ENCODE measurements around the gene SLC8A3.

SLC8A3 gene

DNA sequence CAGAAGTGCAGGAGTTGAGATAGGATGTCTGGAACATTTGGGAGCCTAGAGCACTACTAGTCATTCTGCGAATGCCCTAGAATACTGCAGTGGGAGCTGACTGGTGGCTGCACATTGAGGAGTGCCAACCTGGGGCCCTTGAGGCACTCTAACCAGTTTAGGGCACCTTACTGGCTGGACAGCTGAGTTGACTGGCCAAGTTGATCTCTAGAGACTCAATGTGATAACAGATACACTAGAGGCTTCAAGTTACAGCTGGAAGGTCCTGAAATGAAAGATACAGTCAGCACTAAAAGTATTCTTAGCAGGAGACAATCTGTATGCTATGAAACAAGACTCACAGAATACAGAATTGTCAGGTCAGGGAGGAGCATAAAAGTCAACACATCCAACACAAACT is 8.0 kb downstream of the SLC8A3 start:
- peaks cover under 1% of the 10 kb centered on the region for H3K27me3 ChIP-seq
- no peaks in the 10 kb centered on the region for H3K9me3 ChIP-seq
- no peak overlapping the region for H3K4me3 ChIP-seq (ENCODE audit: low read depth, low read length)
- no peak for DNase-seq
- H3K4me1 ChIP-seq = no peaks in the 10 kb centered on the region
- no peak for TF ChIP-seq CTCF (IDR thresholded peaks at IDR 0.05; ENCODE audit: low read depth, low read length)
- H3K36me3 ChIP-seq = no peaks in the 10 kb centered on the region

DNA sequence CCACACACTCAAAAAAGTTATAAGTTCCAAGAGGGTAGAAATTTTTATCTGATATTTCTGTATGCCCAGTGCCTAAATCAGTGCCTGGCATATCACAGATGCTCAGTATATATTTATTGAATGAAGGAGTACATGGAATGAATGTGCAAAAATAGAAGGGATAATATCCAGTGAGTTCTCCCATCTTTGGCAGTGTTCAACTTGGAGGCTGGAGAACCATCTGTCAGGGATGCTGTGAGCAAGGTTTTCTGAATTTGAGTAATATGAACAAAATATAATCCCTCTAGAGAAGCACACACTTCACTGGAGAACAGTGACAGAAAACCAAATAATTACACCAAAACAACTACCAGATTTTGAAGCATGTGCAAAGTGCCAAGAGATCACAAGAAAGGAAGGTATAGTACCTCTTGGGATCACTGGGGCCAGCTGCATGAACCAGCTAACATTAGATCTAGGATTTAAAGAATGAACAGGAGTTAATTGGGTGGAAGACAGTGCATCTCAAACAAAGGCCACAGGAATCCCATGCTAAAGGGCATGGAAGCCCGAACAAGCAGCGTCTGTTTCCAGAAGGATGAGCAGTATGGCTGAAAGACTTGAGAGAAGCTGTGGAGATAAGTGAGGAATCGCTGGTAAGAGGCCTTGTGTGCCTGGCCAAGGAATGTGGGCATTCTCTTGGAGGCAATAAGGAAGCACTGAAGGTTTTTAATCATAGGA is 11.5 kb downstream of the SLC8A3 start:
- TF ChIP-seq CTCF (IDR thresholded peaks at IDR 0.05; ENCODE audit: low read depth, low read length) = no peak
- Histone ChIP-seq H3K9me3 (no peaks in the 10 kb centered on the region), H3K4me3 (ENCODE audit: low read depth, low read length) (no peak overlapping the region), H3K4me1 (no peaks in the 10 kb centered on the region), H3K36me3 (no peaks in the 10 kb centered on the region), H3K27me3 (no peaks in the 10 kb centered on the region)
- DNase-seq = no peak

DNA sequence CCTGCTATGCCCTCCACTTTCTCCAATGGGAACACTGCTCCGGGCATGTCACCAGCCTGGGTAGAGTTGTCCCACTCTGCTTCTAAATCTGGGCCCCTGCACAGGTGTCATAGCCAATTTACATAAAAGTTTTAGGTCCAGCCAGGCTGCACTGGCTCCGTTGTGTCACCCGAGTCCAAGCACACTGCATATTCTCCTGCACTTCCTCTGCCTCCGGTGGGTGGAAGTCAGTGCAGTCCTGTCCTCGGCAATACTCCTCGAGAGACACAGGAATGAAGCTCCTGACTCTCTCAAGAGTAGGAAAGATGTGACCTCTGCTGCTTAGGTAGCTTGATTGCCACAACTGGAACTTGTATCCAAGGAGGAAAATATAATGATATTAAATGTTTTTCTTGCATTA is 15.2 kb downstream of the SLC8A3 start:
- Histone ChIP-seq H3K27me3 (no peaks in the 10 kb centered on the region), H3K36me3 (no peaks in the 10 kb centered on the region)

DNA sequence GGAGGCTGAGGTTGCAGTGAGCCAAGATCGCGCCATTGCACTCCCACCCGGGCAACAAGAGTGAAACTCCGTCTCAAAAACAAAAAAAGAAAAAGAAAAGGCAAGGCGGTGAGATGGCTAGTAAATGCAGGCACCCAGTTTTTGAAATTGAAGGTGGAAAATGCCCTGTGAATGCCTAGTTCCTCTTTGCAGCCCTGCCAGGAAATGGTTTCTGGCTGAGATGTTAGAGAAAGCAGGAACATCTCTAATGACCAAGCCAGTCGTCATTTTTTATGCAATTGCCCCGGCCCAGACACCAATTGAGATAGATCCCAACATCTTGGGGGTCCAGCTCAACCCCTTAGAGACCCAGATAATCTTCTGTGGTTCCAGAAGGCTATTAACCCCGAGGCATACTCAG is 17.0 kb downstream of the SLC8A3 start:
- Histone ChIP-seq H3K9me3 (no peaks in the 10 kb centered on the region), H3K4me3 (ENCODE audit: low read depth, low read length) (no peak overlapping the region), H3K27me3 (no peaks in the 10 kb centered on the region), H3K4me1 (no peaks in the 10 kb centered on the region), H3K36me3 (no peaks in the 10 kb centered on the region)
- no peak for TF ChIP-seq CTCF (IDR thresholded peaks at IDR 0.05; ENCODE audit: low read depth, low read length)
- no peak for DNase-seq

More for the DNA sequence above, 15.2 kb downstream of the SLC8A3 start:
- Histone ChIP-seq H3K4me3 (ENCODE audit: low read depth, low read length) (no peak overlapping the region), H3K9me3 (no peaks in the 10 kb centered on the region), H3K4me1 (no peaks in the 10 kb centered on the region)
- no peak for DNase-seq
- TF ChIP-seq CTCF (IDR thresholded peaks at IDR 0.05; ENCODE audit: low read depth, low read length) = no peak

- Histone ChIP-seq H3K9me3 (no peaks in the 10 kb centered on the region), H3K36me3 (no peaks in the 10 kb centered on the region), H3K4me3 (ENCODE audit: low read depth, low read length) (no peak overlapping the region), H3K27me3 (no peaks in the 10 kb centered on the region), H3K4me1 (no peaks in the 10 kb centered on the region)
- no peak for DNase-seq
- TF ChIP-seq CTCF (IDR thresholded peaks at IDR 0.05; ENCODE audit: low read depth, low read length) = no peak
Measured at GRCh38 chr14:70170976-70171375, 17.8 kb downstream of the SLC8A3 start.

DNA sequence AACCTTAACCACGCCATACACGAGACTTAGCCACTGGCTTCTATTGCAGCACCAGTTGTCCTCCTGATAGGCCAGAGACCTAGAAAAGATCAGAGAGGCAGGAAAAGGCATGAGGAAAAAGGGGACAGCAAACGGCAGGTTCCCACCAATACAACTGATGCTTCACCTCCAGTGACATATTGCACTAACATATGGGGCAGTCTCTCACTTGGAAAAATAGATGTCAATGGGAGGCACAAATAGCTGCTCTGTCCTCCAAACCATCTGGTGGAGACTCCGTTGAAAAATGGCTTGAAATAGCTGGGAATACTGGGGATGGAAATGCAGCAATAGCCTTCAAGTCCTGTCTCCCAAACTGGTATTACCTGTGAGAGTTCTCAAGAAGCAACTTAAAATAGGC is 20.3 kb downstream of the SLC8A3 start:
- no peak overlapping the region for H3K4me3 ChIP-seq (ENCODE audit: low read depth, low read length)
- H3K4me1 ChIP-seq = no peaks in the 10 kb centered on the region
- no peak for DNase-seq
- no peak for TF ChIP-seq CTCF (IDR thresholded peaks at IDR 0.05; ENCODE audit: low read depth, low read length)
- no peaks in the 10 kb centered on the region for H3K36me3 ChIP-seq
- no peaks in the 10 kb centered on the region for H3K9me3 ChIP-seq
- no peaks in the 10 kb centered on the region for H3K27me3 ChIP-seq
